DND-41 (cell line): ENCODE data around the gene OSBPL1A.

Experiments used
- ATAC-seq: fragments of 200-7000 bp; cut with Tn5 transposase; 3 replicates; pipeline ENCODE4 v1.9.1; 2021; ENCODE audit warnings: low read depth; ENCODE audit not compliant: insufficient read depth
- DNase-seq: peaks from one replicate; pipeline ENCODE4 v3.0.0-alpha.2; 2020
- H2AFZ ChIP-seq: 2 replicates; pipeline ENCODE4 v1.6.0; 2012; ENCODE audit warnings: low read depth, low read length
- H3K27ac ChIP-seq: 2 replicates; pipeline ENCODE4 v1.5.1; 2012; ENCODE audit warnings: low read length, inconsistent platforms
- H3K27me3 ChIP-seq: fragments of 200-600 bp; sonication (generic); 2 replicates; pipeline ENCODE4 v1.6.0; 2012; ENCODE audit warnings: low read length, mild to moderate bottlenecking, inconsistent platforms; ENCODE audit not compliant: insufficient read depth, poor library complexity
- H3K36me3 ChIP-seq: 2 replicates; pipeline ENCODE4 v1.5.1; 2012; ENCODE audit warnings: low read length, inconsistent platforms; ENCODE audit not compliant: insufficient read depth
- H3K4me1 ChIP-seq: 2 replicates; pipeline ENCODE4 v1.5.1; 2012; ENCODE audit warnings: mild to moderate bottlenecking, low read length; ENCODE audit not compliant: insufficient read depth
- H3K4me2 ChIP-seq: 2 replicates; pipeline ENCODE4 v1.6.0; 2012; ENCODE audit warnings: mild to moderate bottlenecking, moderate library complexity, low read length, inconsistent platforms; ENCODE audit not compliant: insufficient read depth
- H3K4me3 ChIP-seq, 2 experiments: fragments of 200-600 bp in 1 of 2; shearing (Covaris generic) in 1 of 2; 2 replicates each; pipeline ENCODE4 v1.5.1; 2012 to 2016; ENCODE audit warnings: inconsistent platforms in 2 of 2, low read length in 2 of 2, mild to moderate bottlenecking in 2 of 2, low read depth in 1 of 2, moderate library complexity in 1 of 2
- H3K79me2 ChIP-seq: 2 replicates; pipeline ENCODE4 v1.6.0; 2012; ENCODE audit warnings: low read length, inconsistent platforms; ENCODE audit not compliant: insufficient read depth
- H3K9ac ChIP-seq: 2 replicates; pipeline ENCODE4 v1.6.0; 2012; ENCODE audit warnings: low read depth, mild to moderate bottlenecking, inconsistent platforms, low read length, moderate library complexity
- H3K9me3 ChIP-seq: 2 replicates; pipeline ENCODE4 v1.5.1; 2012; ENCODE audit warnings: low read length, moderate library complexity, mild to moderate bottlenecking, inconsistent platforms; ENCODE audit not compliant: insufficient read depth, severe bottlenecking
- H4K20me1 ChIP-seq: 2 replicates; pipeline ENCODE4 v1.6.0; 2012; ENCODE audit warnings: low read length; ENCODE audit not compliant: insufficient read depth
- CTCF ChIP-seq: IDR thresholded peaks from 2 replicates; pipeline ENCODE4 v1.5.1; 2012; ENCODE audit warnings: borderline replicate concordance, low read length, moderate library complexity, mild to moderate bottlenecking; ENCODE audit not compliant: poor library complexity, severe bottlenecking; ENCODE audit errors: extremely low read depth
- EZH2 ChIP-seq: IDR thresholded peaks from 3 replicates; pipeline ENCODE4 v1.6.1; 2012; ENCODE audit warnings: borderline replicate concordance, low read depth, mild to moderate bottlenecking, moderate library complexity, low read length, inconsistent platforms; ENCODE audit not compliant: severe bottlenecking

OSBPL1A gene

GRCh38 chr18:24114924-24115549 lies 282.6 kb downstream of the OSBPL1A start:
- DNase-seq (no peak), ATAC-seq (no peak)
- no peak overlapping the region for H3K4me3 ChIP-seq
- H3K4me1 ChIP-seq, result no peaks in the 10 kb centered on the region
- peaks cover 2% of the 10 kb centered on the region; the same call in 1 of the 2 replicates for H4K20me1 ChIP-seq
- no peaks in the 10 kb centered on the region for H3K79me2 ChIP-seq
- no peaks in the 10 kb centered on the region for H3K27me3 ChIP-seq
- H3K36me3 ChIP-seq, result peaks cover 48% of the 10 kb centered on the region
- no peak overlapping the region for H3K27ac ChIP-seq
- no peak overlapping the region for H3K9ac ChIP-seq
- H3K4me2 ChIP-seq, result no peak overlapping the region
- TF ChIP-seq CTCF, result no peak
- no peak for TF ChIP-seq EZH2
- H3K9me3 ChIP-seq, result no peaks in the 10 kb centered on the region
- H2AFZ ChIP-seq, result no peak overlapping the region

GRCh38 chr18:24112874-24113615 lies 284.6 kb downstream of the OSBPL1A start:
- no peaks in the 10 kb centered on the region for H3K4me1 ChIP-seq
- no peak overlapping the region for H3K27ac ChIP-seq
- H3K4me2 ChIP-seq, result no peak overlapping the region
- TF ChIP-seq CTCF (no peak), EZH2 (no peak)
- H3K27me3 ChIP-seq, result no peaks in the 10 kb centered on the region
- ATAC-seq (no peak), DNase-seq (no peak)
- H3K36me3 ChIP-seq, result peaks cover 34% of the 10 kb centered on the region
- H3K4me3 ChIP-seq, result no peak overlapping the region
- H3K9ac ChIP-seq, result no peak overlapping the region
- no peaks in the 10 kb centered on the region for H3K79me2 ChIP-seq
- H2AFZ ChIP-seq, result no peak overlapping the region
- peaks cover 2% of the 10 kb centered on the region; the same call in 1 of the 2 replicates for H4K20me1 ChIP-seq
- H3K9me3 ChIP-seq, result no peaks in the 10 kb centered on the region

GRCh38 chr18:24112464-24112863 lies 285.2 kb downstream of the OSBPL1A start:
- no peaks in the 10 kb centered on the region for H3K27me3 ChIP-seq
- ATAC-seq (no peak), DNase-seq (no peak)
- H4K20me1 ChIP-seq, result peaks cover 2% of the 10 kb centered on the region; the same call in 1 of the 2 replicates
- no peaks in the 10 kb centered on the region for H3K79me2 ChIP-seq
- H3K4me3 ChIP-seq, result no peak overlapping the region
- no peaks in the 10 kb centered on the region for H3K4me1 ChIP-seq
- no peak for TF ChIP-seq EZH2
- no peak for TF ChIP-seq CTCF
- peaks cover 33% of the 10 kb centered on the region for H3K36me3 ChIP-seq
- H2AFZ ChIP-seq, result no peak overlapping the region
- no peak overlapping the region for H3K9ac ChIP-seq
- H3K27ac ChIP-seq, result no peak overlapping the region
- H3K4me2 ChIP-seq, result no peak overlapping the region
- no peaks in the 10 kb centered on the region for H3K9me3 ChIP-seq
